K562 (cell line): ENCODE results near the gene PRKCB. TPM values are rescaled to one million over a fixed set of nuclear protein-coding genes. Genes with fewer than 3 reads are reported as not detected.

Source experiments
- CUX1 ChIP-seq: fragments of 200-800 bp; sonication (Bioruptor generic); IDR thresholded peaks from 2 replicates; pipeline ENCODE4 v1.6.1; 2016; ENCODE audit warnings: missing genetic modification characterization, missing compliant biosample characterization
- RBM15 ChIP-seq: fragments of 200-400 bp; formaldehyde crosslinking; IDR thresholded peaks from 2 replicates; pipeline ENCODE4 v1.6.1; 2018; ENCODE audit warnings: mild to moderate bottlenecking, low read length, moderate library complexity; ENCODE audit not compliant: insufficient read depth
- SETDB1 ChIP-seq: IDR thresholded peaks from one replicate; pipeline ENCODE4 v1.6.1; 2012; ENCODE audit warnings: low read length, control low read depth, inconsistent platforms
- TCF3 ChIP-seq: sonication (generic); formaldehyde crosslinking; IDR thresholded peaks from 2 replicates; pipeline ENCODE4 v1.4.0; 2020; ENCODE audit warnings: mild to moderate bottlenecking, missing genetic modification reagents
- polyA plus RNA-seq, 8 experiments: library from polyadenylated mRNA; depleted of rRNA in 4 of 8; stranded (reverse) in 5 of 8; unstranded in 3 of 8; fragments of >200 nt; fragmentation: Nextera tagmentation in 2 of 8; fragmentation: Illumina TruSeq in 1 of 8; extraction: Ambion mirVana in 2 of 8; extraction: Trizol in 1 of 8; gene quantifications; 2 replicates each; pipeline versions ENCODE4 v1.2.1 to v1.2.3, GENCODE V29; 2011 to 2014; ENCODE audit warnings: inconsistent platforms in 1 of 8, missing spikeins in 1 of 8
- total RNA-seq, 7 experiments: library from RNA; depleted of rRNA in 6 of 7; stranded (reverse); fragments of >200 nt in 6 of 7; fragmentation: Illumina TruSeq in 2 of 7; extraction: Trizol in 2 of 7; gene quantifications; 2 replicates each; pipeline versions ENCODE4 v1.2.1 to v1.2.3, GENCODE V29; 2011 to 2021; ENCODE audit warnings: low replicate concordance in 1 of 7
- TF ChIP-seq, protein P1 (sequence below), 2 experiments: fragments of 450-650 bp; IDR thresholded peaks; 2 replicates each; pipeline ENCODE4 v1.6.1; 2016

Gene PRKCB
- total and polyA plus RNA-seq, 9 of the 15 experiments (the other 6 are each of a cell fraction or from before 2014, with no cell fraction given) = 49.9 to 276 (median 148) TPM

DNA sequence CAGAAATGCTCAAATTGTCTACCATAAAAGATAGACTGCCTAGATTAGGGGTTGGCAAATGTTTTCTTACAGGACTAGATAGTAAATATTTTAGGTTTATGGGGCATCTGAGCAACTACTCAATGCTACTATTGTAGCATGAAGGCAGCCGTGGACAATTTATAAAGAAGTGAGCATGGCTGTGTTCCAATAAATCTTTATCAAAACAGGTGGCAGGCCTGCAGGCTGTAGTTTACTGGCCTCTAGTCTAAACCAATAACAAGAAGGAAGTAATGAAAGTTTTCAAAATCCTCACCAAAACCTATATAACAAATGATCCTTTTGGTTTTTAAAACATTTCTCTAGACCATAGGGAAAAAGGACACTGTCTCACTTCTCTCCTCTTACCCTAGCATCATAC lies 105.2 kb downstream of the PRKCB start (continued):
- no peak for TF ChIP-seq CUX1
- no peak for TF ChIP-seq SETDB1
- no peak for TF ChIP-seq RBM15
- TF ChIP-seq, protein P1, sequence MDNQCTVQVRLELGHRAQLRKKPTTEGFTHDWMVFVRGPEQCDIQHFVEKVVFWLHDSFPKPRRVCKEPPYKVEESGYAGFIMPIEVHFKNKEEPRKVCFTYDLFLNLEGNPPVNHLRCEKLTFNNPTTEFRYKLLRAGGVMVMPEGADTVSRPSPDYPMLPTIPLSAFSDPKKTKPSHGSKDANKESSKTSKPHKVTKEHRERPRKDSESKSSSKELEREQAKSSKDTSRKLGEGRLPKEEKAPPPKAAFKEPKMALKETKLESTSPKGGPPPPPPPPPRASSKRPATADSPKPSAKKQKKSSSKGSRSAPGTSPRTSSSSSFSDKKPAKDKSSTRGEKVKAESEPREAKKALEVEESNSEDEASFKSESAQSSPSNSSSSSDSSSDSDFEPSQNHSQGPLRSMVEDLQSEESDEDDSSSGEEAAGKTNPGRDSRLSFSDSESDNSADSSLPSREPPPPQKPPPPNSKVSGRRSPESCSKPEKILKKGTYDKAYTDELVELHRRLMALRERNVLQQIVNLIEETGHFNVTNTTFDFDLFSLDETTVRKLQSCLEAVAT (IDR thresholded peaks at IDR 0.05) = no peak
- TF ChIP-seq TCF3 = no peak
- TF ChIP-seq, all 486 proteins: peak for 1
